K562 (cell line): ENCODE data around the gene FBXO11.

Experiments used
- FOSL1 ChIP-seq: fragments of 200-800 bp; sonication (Bioruptor generic); conservative IDR thresholded peaks from 2 replicates; pipeline ENCODE4 v1.6.1; 2016; ENCODE audit warnings: missing genetic modification characterization, missing compliant biosample characterization
- FOXO4 ChIP-seq: fragments of 450-650 bp; formaldehyde crosslinking; IDR thresholded peaks from 2 replicates; pipeline ENCODE4 v1.4.0; 2020; ENCODE audit warnings: mild to moderate bottlenecking, moderate library complexity
- JUN ChIP-seq, 2 experiments: sonication (generic) in 1 of 2; formaldehyde crosslinking in 1 of 2; IDR thresholded peaks; 2 replicates each; pipeline versions ENCODE4 v1.6.1 to v1.8.0; 2012 to 2022; ENCODE audit warnings: borderline replicate concordance in 2 of 2, mild to moderate bottlenecking in 2 of 2, improper control_type of control experiment in 1 of 2, low read depth in 1 of 2, low read length in 1 of 2, missing genetic modification reagents in 1 of 2
- NFATC3 ChIP-seq: fragments of 450-650 bp; IDR thresholded peaks from 2 replicates; pipeline ENCODE4 v1.6.1; 2017; ENCODE audit warnings: mild to moderate bottlenecking
- PCBP1 ChIP-seq: fragments of 200-400 bp; formaldehyde crosslinking; IDR thresholded peaks from 2 replicates; pipeline ENCODE4 v1.6.1; 2018; ENCODE audit warnings: mild to moderate bottlenecking, low read depth, low read length; ENCODE audit not compliant: poor library complexity, severe bottlenecking
- SIN3A ChIP-seq, 2 experiments: fragments of 150-350 bp in 1 of 2; IDR thresholded peaks; 2 replicates each; pipeline ENCODE4 v1.6.1; 2011 to 2016; ENCODE audit warnings: borderline replicate concordance in 2 of 2, low read depth in 2 of 2, low read length in 2 of 2, mild to moderate bottlenecking in 2 of 2, moderate library complexity in 2 of 2; ENCODE audit not compliant: control insufficient read depth in 1 of 2
- SIN3B ChIP-seq: fragments of 450-650 bp; IDR thresholded peaks from 2 replicates; pipeline ENCODE4 v1.6.1; 2017; ENCODE audit warnings: low read depth, mild to moderate bottlenecking, moderate library complexity
- SMAD3 ChIP-seq: fragments of 450-650 bp; formaldehyde crosslinking; conservative IDR thresholded peaks from 2 replicates; pipeline ENCODE4 v1.4.0; 2020; ENCODE audit warnings: mild to moderate bottlenecking
- TF ChIP-seq, protein P1 (sequence below), 3 experiments: IDR thresholded peaks in 2 of 3; conservative IDR thresholded peaks in 1 of 3; 2 replicates each; pipeline ENCODE4 v1.5.1; 2011 to 2012; ENCODE audit warnings: low read length in 3 of 3, mild to moderate bottlenecking in 3 of 3, control low read depth in 2 of 3, improper control_type of control experiment in 1 of 3, inconsistent platforms in 1 of 3, low read depth in 1 of 3, mixed read lengths in 1 of 3, moderate library complexity in 1 of 3; ENCODE audit not compliant: insufficient read depth in 2 of 3
- TF ChIP-seq, protein P2 (sequence below), 2 experiments: fragments of 450-650 bp in 1 of 2; IDR thresholded peaks; 2 replicates each; pipeline ENCODE4 v1.6.1; 2011 to 2017; ENCODE audit warnings: low read depth in 2 of 2, antibody characterized with exemption in 1 of 2, borderline replicate concordance in 1 of 2, low read length in 1 of 2, mild to moderate bottlenecking in 1 of 2, mixed read lengths in 1 of 2; ENCODE audit not compliant: control insufficient read depth in 1 of 2

GRCh38 chr2:47867205-47867604 is 39.1 kb downstream of the FBXO11 start:
- TF ChIP-seq, protein P1, sequence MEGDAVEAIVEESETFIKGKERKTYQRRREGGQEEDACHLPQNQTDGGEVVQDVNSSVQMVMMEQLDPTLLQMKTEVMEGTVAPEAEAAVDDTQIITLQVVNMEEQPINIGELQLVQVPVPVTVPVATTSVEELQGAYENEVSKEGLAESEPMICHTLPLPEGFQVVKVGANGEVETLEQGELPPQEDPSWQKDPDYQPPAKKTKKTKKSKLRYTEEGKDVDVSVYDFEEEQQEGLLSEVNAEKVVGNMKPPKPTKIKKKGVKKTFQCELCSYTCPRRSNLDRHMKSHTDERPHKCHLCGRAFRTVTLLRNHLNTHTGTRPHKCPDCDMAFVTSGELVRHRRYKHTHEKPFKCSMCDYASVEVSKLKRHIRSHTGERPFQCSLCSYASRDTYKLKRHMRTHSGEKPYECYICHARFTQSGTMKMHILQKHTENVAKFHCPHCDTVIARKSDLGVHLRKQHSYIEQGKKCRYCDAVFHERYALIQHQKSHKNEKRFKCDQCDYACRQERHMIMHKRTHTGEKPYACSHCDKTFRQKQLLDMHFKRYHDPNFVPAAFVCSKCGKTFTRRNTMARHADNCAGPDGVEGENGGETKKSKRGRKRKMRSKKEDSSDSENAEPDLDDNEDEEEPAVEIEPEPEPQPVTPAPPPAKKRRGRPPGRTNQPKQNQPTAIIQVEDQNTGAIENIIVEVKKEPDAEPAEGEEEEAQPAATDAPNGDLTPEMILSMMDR (IDR thresholded peaks at IDR 0.05 in 2 of 3, conservative IDR thresholded peaks at IDR 0.05 in 1 of 3; ENCODE audit: insufficient read depth in 2 of 3, low read depth in 1 of 3, low read length in 3 of 3) = no peak
- TF ChIP-seq FOXO4 = no peak
- TF ChIP-seq SIN3B = no peak
- TF ChIP-seq SIN3A (IDR thresholded peaks at IDR 0.05; ENCODE audit: borderline replicate concordance in 2 of 2, control insufficient read depth in 1 of 2, low read depth in 2 of 2, low read length in 2 of 2) = no peak
- TF ChIP-seq PCBP1 = no peak
- TF ChIP-seq SMAD3 (CRISPR knock-in tag) = no peak
- no peak for TF ChIP-seq NFATC3
- TF ChIP-seq JUN (IDR thresholded peaks at IDR 0.05; ENCODE audit: borderline replicate concordance, low read depth, low read length) = no peak
- no peak for TF ChIP-seq JUN (CRISPR knock-in tag; IDR thresholded peaks at IDR 0.05; ENCODE audit: borderline replicate concordance)
- TF ChIP-seq FOSL1 (tag) = no peak
- TF ChIP-seq, protein P2, sequence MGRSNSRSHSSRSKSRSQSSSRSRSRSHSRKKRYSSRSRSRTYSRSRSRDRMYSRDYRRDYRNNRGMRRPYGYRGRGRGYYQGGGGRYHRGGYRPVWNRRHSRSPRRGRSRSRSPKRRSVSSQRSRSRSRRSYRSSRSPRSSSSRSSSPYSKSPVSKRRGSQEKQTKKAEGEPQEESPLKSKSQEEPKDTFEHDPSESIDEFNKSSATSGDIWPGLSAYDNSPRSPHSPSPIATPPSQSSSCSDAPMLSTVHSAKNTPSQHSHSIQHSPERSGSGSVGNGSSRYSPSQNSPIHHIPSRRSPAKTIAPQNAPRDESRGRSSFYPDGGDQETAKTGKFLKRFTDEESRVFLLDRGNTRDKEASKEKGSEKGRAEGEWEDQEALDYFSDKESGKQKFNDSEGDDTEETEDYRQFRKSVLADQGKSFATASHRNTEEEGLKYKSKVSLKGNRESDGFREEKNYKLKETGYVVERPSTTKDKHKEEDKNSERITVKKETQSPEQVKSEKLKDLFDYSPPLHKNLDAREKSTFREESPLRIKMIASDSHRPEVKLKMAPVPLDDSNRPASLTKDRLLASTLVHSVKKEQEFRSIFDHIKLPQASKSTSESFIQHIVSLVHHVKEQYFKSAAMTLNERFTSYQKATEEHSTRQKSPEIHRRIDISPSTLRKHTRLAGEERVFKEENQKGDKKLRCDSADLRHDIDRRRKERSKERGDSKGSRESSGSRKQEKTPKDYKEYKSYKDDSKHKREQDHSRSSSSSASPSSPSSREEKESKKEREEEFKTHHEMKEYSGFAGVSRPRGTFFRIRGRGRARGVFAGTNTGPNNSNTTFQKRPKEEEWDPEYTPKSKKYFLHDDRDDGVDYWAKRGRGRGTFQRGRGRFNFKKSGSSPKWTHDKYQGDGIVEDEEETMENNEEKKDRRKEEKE (IDR thresholded peaks at IDR 0.05; ENCODE audit: borderline replicate concordance in 1 of 2, control insufficient read depth in 1 of 2, low read depth in 2 of 2, low read length in 1 of 2) = no peak
